Measurements from ENCODE around the gene EGFR. TPM values are rescaled to one million over a fixed set of nuclear protein-coding genes. Genes with fewer than 3 reads are reported as not detected.

Gene EGFR
- total and polyA plus RNA-seq, 11 donors: 2.3 to 29.6 (median 7.0) TPM

- H3K27ac ChIP-seq: no peak overlapping the region
- ATAC-seq (no peak), DNase-seq (no peak)
- no peaks in the 10 kb centered on the region for H3K9me3 ChIP-seq
- TF ChIP-seq POLR2A (IDR thresholded peaks at IDR 0.05) (no peak), CTCF (IDR thresholded peaks at IDR 0.05) (no peak)
- peaks cover 0 to 3% (median 0%) of the 10 kb centered on the region in 9 donors for H3K27me3 ChIP-seq
- H3K4me3 ChIP-seq: no peak overlapping the region
- intact Hi-C loops (cut with DNase I): no loop called here
- H3K36me3 ChIP-seq: no peaks in the 10 kb centered on the region
- H3K4me1 ChIP-seq: no peaks in the 10 kb centered on the region
- WGBS, 4 donors: 79 to 88% (median 82%) methylated on average over 4 of the region's 4 CpGs
Observed at GRCh38 chr7:54986716-54987115, 32.1 kb upstream of the EGFR start.

- Histone ChIP-seq H3K27ac (no peak overlapping the region), H3K9me3 (no peaks in the 10 kb centered on the region), H3K4me3 (no peak overlapping the region), H3K36me3 (no peaks in the 10 kb centered on the region), H3K4me1 (no peaks in the 10 kb centered on the region), H3K27me3 (peaks cover 0 to 3% (median 0%) of the 10 kb centered on the region in 9 donors)
- TF ChIP-seq POLR2A (IDR thresholded peaks at IDR 0.05) (no peak), CTCF (IDR thresholded peaks at IDR 0.05) (no peak)
- no peak for DNase-seq
- intact Hi-C loops (cut with DNase I): no loop called here
- no peak for ATAC-seq
- WGBS, 4 donors: 52 to 77% (median 59%) methylated on average over 1 of the region's 1 CpG
Observed at GRCh38 chr7:54987772-54988171, 31.0 kb upstream of the EGFR start.

- TF ChIP-seq CTCF (IDR thresholded peaks at IDR 0.05): no peak
- no peak for TF ChIP-seq POLR2A (IDR thresholded peaks at IDR 0.05)
- DNase-seq (no peak), ATAC-seq (no peak)
- intact Hi-C loops (cut with DNase I): no loop called here
- Histone ChIP-seq H3K27me3 (peaks cover 0 to 3% (median 0%) of the 10 kb centered on the region in 9 donors), H3K9me3 (no peaks in the 10 kb centered on the region), H3K36me3 (no peaks in the 10 kb centered on the region), H3K4me3 (no peak overlapping the region), H3K4me1 (peaks cover 0 to 4% (median 0%) of the 10 kb centered on the region in 12 donors), H3K27ac (no peak overlapping the region)
- 86 to 91% (median 88%) methylated on average over 2 of the region's 2 CpGs for WGBS, 4 donors
Observed at GRCh38 chr7:54988516-54988915, 30.3 kb upstream of the EGFR start.

GRCh38 chr7:54989453-54990225, 29.2 kb upstream of the EGFR start:
- Histone ChIP-seq H3K9me3 (no peaks in the 10 kb centered on the region), H3K4me1 (peaks cover 0 to 4% (median 0%) of the 10 kb centered on the region in 12 donors), H3K4me3 (no peak overlapping the region), H3K27me3 (no peaks in the 10 kb centered on the region), H3K36me3 (no peaks in the 10 kb centered on the region), H3K27ac (no peak overlapping the region)
- WGBS, 4 donors: 65 to 80% (median 75%) methylated on average over 4 of the region's 4 CpGs
- DNase-seq: no peak
- TF ChIP-seq CTCF (IDR thresholded peaks at IDR 0.05) (no peak), POLR2A (IDR thresholded peaks at IDR 0.05) (no peak)
- ATAC-seq: no peak
- intact Hi-C loops (cut with DNase I): no loop called here

Data from heart left ventricle (tissue), 16 donors.